ENCODE data around the gene NFAM1. TPM values are rescaled to one million over a fixed set of nuclear protein-coding genes. Genes with fewer than 3 reads are reported as not detected.

NFAM1 gene
- total and polyA plus RNA-seq, 4 donors: 0.36 to 3.8 (median 2.6) TPM

DNA sequence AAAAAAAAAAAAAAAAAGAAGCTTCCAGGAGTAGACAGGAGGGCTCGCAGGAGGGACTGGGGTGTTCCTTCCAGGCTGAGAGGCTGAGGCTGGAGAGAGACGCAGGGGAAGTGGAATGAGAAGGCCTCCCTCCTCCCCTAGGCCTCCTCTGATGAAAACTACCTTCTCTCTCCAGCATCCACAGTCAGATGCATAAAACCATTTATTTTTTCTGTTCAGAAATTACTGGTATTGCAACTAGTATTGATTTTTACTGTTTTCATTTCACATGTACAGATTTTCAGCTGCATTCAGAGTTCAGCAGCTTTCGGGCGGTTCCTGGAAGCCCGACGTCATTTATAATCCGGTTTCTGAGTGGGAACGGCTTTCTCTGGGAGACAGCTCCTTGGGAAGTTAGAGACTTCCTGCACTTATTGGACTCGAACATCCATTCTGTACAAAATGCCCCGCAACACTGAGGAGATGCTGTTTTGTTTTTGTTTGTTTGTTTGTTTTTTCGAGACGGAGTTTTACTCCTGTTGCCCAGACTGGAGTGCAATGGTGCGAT, 6.9 kb upstream of the NFAM1 start (continued):
- TF ChIP-seq, protein P1, sequence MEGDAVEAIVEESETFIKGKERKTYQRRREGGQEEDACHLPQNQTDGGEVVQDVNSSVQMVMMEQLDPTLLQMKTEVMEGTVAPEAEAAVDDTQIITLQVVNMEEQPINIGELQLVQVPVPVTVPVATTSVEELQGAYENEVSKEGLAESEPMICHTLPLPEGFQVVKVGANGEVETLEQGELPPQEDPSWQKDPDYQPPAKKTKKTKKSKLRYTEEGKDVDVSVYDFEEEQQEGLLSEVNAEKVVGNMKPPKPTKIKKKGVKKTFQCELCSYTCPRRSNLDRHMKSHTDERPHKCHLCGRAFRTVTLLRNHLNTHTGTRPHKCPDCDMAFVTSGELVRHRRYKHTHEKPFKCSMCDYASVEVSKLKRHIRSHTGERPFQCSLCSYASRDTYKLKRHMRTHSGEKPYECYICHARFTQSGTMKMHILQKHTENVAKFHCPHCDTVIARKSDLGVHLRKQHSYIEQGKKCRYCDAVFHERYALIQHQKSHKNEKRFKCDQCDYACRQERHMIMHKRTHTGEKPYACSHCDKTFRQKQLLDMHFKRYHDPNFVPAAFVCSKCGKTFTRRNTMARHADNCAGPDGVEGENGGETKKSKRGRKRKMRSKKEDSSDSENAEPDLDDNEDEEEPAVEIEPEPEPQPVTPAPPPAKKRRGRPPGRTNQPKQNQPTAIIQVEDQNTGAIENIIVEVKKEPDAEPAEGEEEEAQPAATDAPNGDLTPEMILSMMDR (IDR thresholded peaks at IDR 0.05; ENCODE audit: low read depth, low read length, missing input control): no peak
- TF ChIP-seq RAD21 (IDR thresholded peaks at IDR 0.05) (no peak), EGR1 (IDR thresholded peaks at IDR 0.05; ENCODE audit: low read depth in 2 of 2) (no peak), FOXA2 (IDR thresholded peaks at IDR 0.05) (no peak), NR2F2 (IDR thresholded peaks at IDR 0.05) (no peak)
- TF ChIP-seq, protein P2, sequence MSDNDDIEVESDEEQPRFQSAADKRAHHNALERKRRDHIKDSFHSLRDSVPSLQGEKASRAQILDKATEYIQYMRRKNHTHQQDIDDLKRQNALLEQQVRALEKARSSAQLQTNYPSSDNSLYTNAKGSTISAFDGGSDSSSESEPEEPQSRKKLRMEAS (IDR thresholded peaks at IDR 0.05): no peak

DNA sequence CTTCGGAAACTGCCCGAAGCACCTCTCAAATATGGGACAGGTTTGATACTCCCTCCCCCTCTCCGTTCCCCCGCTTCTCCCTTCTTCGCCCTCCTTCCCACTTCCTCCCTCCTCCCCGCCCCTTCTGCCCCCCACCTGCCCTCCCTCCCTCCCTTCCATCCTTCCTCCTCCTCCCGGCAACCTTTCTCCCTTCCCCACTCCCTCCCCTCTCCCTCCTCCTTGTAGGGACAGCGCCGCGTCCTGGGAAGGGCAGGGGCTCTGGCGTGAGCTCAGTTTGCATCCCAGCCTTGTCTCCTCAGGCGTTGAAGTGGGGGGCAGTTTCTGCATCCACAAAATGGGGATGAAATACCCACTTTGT, 6.1 kb upstream of the NFAM1 start:
- H3K27ac ChIP-seq (ENCODE audit: low read depth in 1 of 2, low read length in 2 of 2): no peak overlapping the region
- no peaks in the 10 kb centered on the region for H3K36me3 ChIP-seq (ENCODE audit: control insufficient read depth in 4 of 4, insufficient read depth in 3 of 4, low read depth in 1 of 4, low read length in 3 of 4)
- TF ChIP-seq, protein P1 (IDR thresholded peaks at IDR 0.05; ENCODE audit: low read depth, low read length, missing input control): no peak
- TF ChIP-seq HNF4G (IDR thresholded peaks at IDR 0.05) (no peak), HNF4A (conservative IDR thresholded peaks at IDR 0.05) (no peak), RAD21 (IDR thresholded peaks at IDR 0.05) (no peak), EGR1 (IDR thresholded peaks at IDR 0.05; ENCODE audit: low read depth in 2 of 2) (no peak), JUND (IDR thresholded peaks at IDR 0.05) (no peak), FOXA2 (IDR thresholded peaks at IDR 0.05) (no peak), SP1 (IDR thresholded peaks at IDR 0.05) (no peak), FOXA1 (IDR thresholded peaks at IDR 0.05) (no peak), TAF1 (conservative IDR thresholded peaks at IDR 0.05) (no peak), RXRA (IDR thresholded peaks at IDR 0.05) (no peak)
- TF ChIP-seq, protein P3, sequence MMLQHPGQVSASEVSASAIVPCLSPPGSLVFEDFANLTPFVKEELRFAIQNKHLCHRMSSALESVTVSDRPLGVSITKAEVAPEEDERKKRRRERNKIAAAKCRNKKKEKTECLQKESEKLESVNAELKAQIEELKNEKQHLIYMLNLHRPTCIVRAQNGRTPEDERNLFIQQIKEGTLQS (IDR thresholded peaks at IDR 0.05): no peak
- peaks cover 0 to 8% (median 3%) of the 10 kb centered on the region in 4 donors for H3K4me1 ChIP-seq (ENCODE audit: control insufficient read depth in 4 of 4, insufficient read depth in 4 of 4, low read length in 3 of 4)
- no peak overlapping the region for H3K9ac ChIP-seq (ENCODE audit: low read depth in 1 of 2, low read length in 2 of 2)
- H3K9me3 ChIP-seq (ENCODE audit: control insufficient read depth in 4 of 4, low read length in 3 of 4): no peaks in the 10 kb centered on the region
- no peaks in the 10 kb centered on the region for H3K27me3 ChIP-seq (ENCODE audit: control insufficient read depth in 4 of 4, insufficient read depth in 4 of 4, low read length in 3 of 4)
- no peak overlapping the region for H3K4me3 ChIP-seq (ENCODE audit: low read depth in 1 of 3, low read length in 3 of 3)
- 31% methylated on average over 12 of the region's 12 CpGs for WGBS
- no peak for DNase-seq (ENCODE audit: low spot score)

DNA sequence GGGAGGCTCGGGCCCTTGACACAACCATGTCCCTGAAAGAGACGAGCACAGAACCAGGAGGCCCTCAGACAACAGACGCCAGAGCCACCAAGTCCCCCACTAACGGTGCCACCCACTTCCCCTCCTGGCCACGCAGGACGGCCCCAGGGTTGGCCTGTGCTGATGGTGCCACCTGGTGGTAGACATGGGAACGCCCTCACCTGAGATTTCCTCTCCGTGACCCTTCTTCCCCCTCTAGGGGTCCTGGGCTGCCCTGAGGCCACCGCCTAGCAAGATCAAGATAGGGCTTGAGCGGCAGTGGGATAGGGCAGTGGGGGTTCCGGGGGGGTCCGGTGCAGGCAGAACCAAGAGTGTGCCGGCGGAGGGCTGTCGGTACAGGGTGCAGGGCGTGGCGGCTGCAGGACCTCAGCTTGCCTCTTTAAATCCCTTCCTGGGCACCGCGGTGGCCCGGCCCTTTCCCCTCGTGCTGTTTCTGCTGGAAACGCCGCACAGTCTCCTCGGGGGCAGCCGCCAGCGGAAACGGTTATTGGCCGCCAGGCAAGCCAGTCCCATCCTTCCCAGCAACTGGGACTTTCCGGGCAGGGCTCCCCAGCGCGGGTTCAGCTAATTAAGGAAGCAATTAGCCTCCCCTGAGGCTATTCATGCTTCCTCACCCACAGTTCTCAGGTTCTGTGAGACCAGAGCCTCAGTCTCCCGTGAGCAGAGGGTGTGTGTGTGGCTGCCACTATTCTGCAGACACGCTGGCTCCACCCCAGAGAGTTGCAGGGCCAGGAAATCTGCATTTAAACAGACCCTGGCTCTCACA, 5.5 kb upstream of the NFAM1 start:
- H3K9me3 ChIP-seq (ENCODE audit: control insufficient read depth in 4 of 4, low read length in 3 of 4): no peaks in the 10 kb centered on the region
- peak; percentile 78 for DNase-seq (ENCODE audit: low spot score)
- H3K27me3 ChIP-seq (ENCODE audit: control insufficient read depth in 4 of 4, insufficient read depth in 4 of 4, low read length in 3 of 4): no peaks in the 10 kb centered on the region
- peak overlapping the region in 1 of 2 donors; percentile 31 for H3K27ac ChIP-seq (ENCODE audit: low read depth in 1 of 2, low read length in 2 of 2)
- H3K4me1 ChIP-seq (ENCODE audit: control insufficient read depth in 4 of 4, insufficient read depth in 4 of 4, low read length in 3 of 4): peaks cover 0 to 8% (median 3%) of the 10 kb centered on the region in 4 donors
- no peak overlapping the region for H3K9ac ChIP-seq (ENCODE audit: low read depth in 1 of 2, low read length in 2 of 2)
- H3K4me3 ChIP-seq (ENCODE audit: low read depth in 1 of 3, low read length in 3 of 3): peak overlapping the region in 1 of 3 donors; percentile 33
- TF ChIP-seq RXRA (IDR thresholded peaks at IDR 0.05): peak in 1 of 2 donors; percentile 9
- TF ChIP-seq, protein P4, sequence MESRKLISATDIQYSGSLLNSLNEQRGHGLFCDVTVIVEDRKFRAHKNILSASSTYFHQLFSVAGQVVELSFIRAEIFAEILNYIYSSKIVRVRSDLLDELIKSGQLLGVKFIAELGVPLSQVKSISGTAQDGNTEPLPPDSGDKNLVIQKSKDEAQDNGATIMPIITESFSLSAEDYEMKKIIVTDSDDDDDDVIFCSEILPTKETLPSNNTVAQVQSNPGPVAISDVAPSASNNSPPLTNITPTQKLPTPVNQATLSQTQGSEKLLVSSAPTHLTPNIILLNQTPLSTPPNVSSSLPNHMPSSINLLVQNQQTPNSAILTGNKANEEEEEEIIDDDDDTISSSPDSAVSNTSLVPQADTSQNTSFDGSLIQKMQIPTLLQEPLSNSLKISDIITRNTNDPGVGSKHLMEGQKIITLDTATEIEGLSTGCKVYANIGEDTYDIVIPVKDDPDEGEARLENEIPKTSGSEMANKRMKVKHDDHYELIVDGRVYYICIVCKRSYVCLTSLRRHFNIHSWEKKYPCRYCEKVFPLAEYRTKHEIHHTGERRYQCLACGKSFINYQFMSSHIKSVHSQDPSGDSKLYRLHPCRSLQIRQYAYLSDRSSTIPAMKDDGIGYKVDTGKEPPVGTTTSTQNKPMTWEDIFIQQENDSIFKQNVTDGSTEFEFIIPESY (IDR thresholded peaks at IDR 0.05): no peak
- TF ChIP-seq RAD21 (IDR thresholded peaks at IDR 0.05): peak; percentile 97 to 99
- TF ChIP-seq, protein P1 (IDR thresholded peaks at IDR 0.05; ENCODE audit: low read depth, low read length, missing input control): peak; percentile 92
- 4% methylated on average over 33 of the region's 33 CpGs for whole genome bisulfite sequencing
- H3K36me3 ChIP-seq (ENCODE audit: control insufficient read depth in 4 of 4, insufficient read depth in 3 of 4, low read depth in 1 of 4, low read length in 3 of 4): no peaks in the 10 kb centered on the region

All from liver (tissue), 9 donors.